NT2/D1 (cell line): ENCODE data around the gene HLA-DQA2.

Experiments
- SUZ12 ChIP-seq: IDR thresholded peaks from 2 replicates; pipeline ENCODE4 v1.6.1; 2011; ENCODE audit not compliant: insufficient read length, insufficient read depth; ENCODE audit errors: extremely low read depth
- YY1 ChIP-seq: IDR thresholded peaks from 2 replicates; pipeline ENCODE4 v1.6.1; 2011; ENCODE audit not compliant: insufficient read length, insufficient read depth
- ZNF274 ChIP-seq: IDR thresholded peaks from 2 replicates; pipeline ENCODE4 v1.6.1; 2011; ENCODE audit warnings: mild to moderate bottlenecking, low read depth, low read length

DNA sequence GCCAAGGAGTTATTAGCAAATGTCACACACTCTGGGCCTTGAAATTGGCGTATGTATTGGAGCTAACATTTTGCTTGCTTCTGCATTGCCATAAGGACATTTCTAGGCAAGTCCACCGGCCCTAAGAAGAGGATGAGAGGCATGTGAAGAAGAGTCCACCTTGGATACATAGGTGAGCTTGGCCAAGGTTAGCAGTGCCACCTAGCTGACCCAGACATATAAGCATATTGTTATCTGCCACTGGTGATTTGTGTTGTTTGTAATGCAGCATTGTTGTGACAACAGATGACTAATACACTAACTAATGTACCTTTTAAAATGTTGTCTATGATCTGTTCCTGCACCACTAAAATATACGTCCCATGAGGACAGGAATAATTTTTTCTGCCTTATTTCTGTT, 24.8 kb upstream of the HLA-DQA2 start:
- TF ChIP-seq SUZ12, result no peak
- no peak for TF ChIP-seq YY1
- TF ChIP-seq ZNF274, result no peak
